Activated CD4-positive, CD25-positive, alpha-beta regulatory T cell treated with anti-CD3 and anti-CD28 coated beads, Interleukin-2, amount 50 U/mL, for 72 hours (primary cell): ENCODE data around the gene RFC4.

Source experiments
- DNase-seq: peaks from one replicate; pipeline ENCODE4 v3.0.0; 2021

The RFC4 gene

GRCh38 chr3:186742618-186743380 is 63.5 kb downstream of the RFC4 start:
- no peak for DNase-seq
